Psoas muscle (tissue), 8 donors: ENCODE data around the gene AXDND1. TPM values are rescaled to one million over a fixed set of nuclear protein-coding genes. Genes with fewer than 3 reads are reported as not detected.
"Not testable (repeated sequence)": the region's sequence is repeated elsewhere in the genome, so short reads cannot be mapped to it uniquely, and the experiment has no call there.

ENCODE experiments used
- ATAC-seq, 4 donors: fragments of 200-7000 bp; cut with Tn5 transposase; one replicate each; pipeline ENCODE4 v1.9.1; 2020; ENCODE audit warnings: moderate library complexity in 3 of 4, mild to moderate bottlenecking in 2 of 4
- DNase-seq, 2 donors: peaks; one replicate each; pipeline ENCODE4 v3.0.0-alpha.2; 2020
- H3K27ac ChIP-seq: fragments of 200-600 bp; one replicate; pipeline ENCODE4 v1.8.0; 2022
- H3K27me3 ChIP-seq, 3 donors: fragments of 200-600 bp in 1 of 3; one replicate each; pipeline versions ENCODE4 v1.6.1 to v1.8.0; 2013 to 2022; ENCODE audit warnings: low read length in 2 of 3, mild to moderate bottlenecking in 2 of 3, moderate library complexity in 1 of 3; ENCODE audit not compliant: insufficient read depth in 3 of 3
- H3K36me3 ChIP-seq, 2 donors: fragments of 200-600 bp in 1 of 2; one replicate each; pipeline versions ENCODE4 v1.6.1 to v1.8.0; 2013 to 2022; ENCODE audit warnings: low read depth in 1 of 2, mild to moderate bottlenecking in 1 of 2, moderate library complexity in 1 of 2; ENCODE audit not compliant: insufficient read depth in 1 of 2
- H3K4me1 ChIP-seq: fragments of 200-600 bp; one replicate; pipeline ENCODE4 v1.8.0; 2022
- H3K4me3 ChIP-seq: fragments of 200-600 bp; one replicate; pipeline ENCODE4 v1.8.0; 2022; ENCODE audit warnings: mild to moderate bottlenecking
- H3K9me3 ChIP-seq: fragments of 200-600 bp; one replicate; pipeline ENCODE4 v1.8.0; 2022
- WGBS, 3 donors: extraction: QIAGEN DNeasy Blood & Tissue Kit; methylation state at CpG; one replicate each; pipeline versions ENCODE4 v1.1.6 to v1.1.7; 2013; 5-methylcytosine and 5-hydroxymethylcytosine counted together
- intact Hi-C, 2 donors: fragments of 100-400 bp; cut with DNase I; formaldehyde crosslinking; loops; one replicate each; pipeline versions ENCODE4 v1.11.0 to v1.14.2; 2022
- polyA plus RNA-seq, 3 donors: library from polyadenylated mRNA; stranded (reverse); fragments of 200-250 nt; gene quantifications; one replicate each; pipeline ENCODE4 v1.2.3, GENCODE V29; 2013
- total RNA-seq, 4 donors: library from RNA; stranded (reverse); fragmentation: NEBNext Ultra II Directional in 2 of 4; extraction: Animal tissue kit (Norgen Biotek cat#: 25700) in 2 of 4; gene quantifications; one replicate each; pipeline versions ENCODE4 v1.2.1 to v1.2.4, GENCODE V29; 2021 to 2023
- TF ChIP-seq, protein P1 (sequence below): fragments of 200-600 bp; IDR thresholded peaks from one replicate; pipeline ENCODE4 v1.8.0; 2022; ENCODE audit warnings: antibody characterized with exemption
- donor health status: healthy with polysubstance abuse.
- donor health status: DM: no; HTN: no; CAD: no; lungs with moderate emphysema.
- donor health status: Bipolar disorder and iron deficiency.
- donor health status: healthy.
- donor health status: DM: yes; HTN: yes; CAD: no.
- donor health status: DM: no; HTN: no; CAD: no.
- donor health status: DM: no; HTN: no; CAD: no.
- donor health status: DM: yes; HTN: yes; CAD: no.

The AXDND1 gene
- total and polyA plus RNA-seq, 7 donors = 0.09 to 0.18 TPM; not detected in 5

DNA sequence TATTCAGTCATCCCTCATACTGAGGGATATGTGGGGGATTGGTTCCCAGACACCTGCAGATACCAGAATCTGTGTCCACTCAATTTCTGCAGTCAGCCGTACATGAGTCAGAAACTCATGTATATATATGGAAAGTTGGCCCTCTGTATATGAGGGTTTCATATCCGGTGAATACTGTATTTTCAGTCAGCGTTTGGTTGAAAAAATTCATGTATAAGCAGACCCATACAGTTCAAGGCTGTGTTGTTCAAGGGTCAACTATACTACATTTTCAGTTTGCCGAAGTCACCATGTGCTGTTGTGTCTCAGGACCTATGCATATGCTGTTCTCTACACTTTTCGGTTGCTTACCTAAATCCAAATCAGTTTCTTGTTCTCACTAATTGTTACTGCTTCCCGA lies 10.5 kb downstream of the AXDND1 start:
- Histone ChIP-seq H3K36me3 (no peaks in the 10 kb centered on the region), H3K4me1 (no peaks in the 10 kb centered on the region), H3K27me3 (no peaks in the 10 kb centered on the region), H3K27ac (no peak overlapping the region), H3K4me3 (no peak overlapping the region), H3K9me3 (no peaks in the 10 kb centered on the region)
- DNase-seq (no peak), ATAC-seq (no peak)
- intact Hi-C loops = no loop called here
- TF ChIP-seq, protein P1, sequence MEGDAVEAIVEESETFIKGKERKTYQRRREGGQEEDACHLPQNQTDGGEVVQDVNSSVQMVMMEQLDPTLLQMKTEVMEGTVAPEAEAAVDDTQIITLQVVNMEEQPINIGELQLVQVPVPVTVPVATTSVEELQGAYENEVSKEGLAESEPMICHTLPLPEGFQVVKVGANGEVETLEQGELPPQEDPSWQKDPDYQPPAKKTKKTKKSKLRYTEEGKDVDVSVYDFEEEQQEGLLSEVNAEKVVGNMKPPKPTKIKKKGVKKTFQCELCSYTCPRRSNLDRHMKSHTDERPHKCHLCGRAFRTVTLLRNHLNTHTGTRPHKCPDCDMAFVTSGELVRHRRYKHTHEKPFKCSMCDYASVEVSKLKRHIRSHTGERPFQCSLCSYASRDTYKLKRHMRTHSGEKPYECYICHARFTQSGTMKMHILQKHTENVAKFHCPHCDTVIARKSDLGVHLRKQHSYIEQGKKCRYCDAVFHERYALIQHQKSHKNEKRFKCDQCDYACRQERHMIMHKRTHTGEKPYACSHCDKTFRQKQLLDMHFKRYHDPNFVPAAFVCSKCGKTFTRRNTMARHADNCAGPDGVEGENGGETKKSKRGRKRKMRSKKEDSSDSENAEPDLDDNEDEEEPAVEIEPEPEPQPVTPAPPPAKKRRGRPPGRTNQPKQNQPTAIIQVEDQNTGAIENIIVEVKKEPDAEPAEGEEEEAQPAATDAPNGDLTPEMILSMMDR = no peak
- 86 to 90% (median 89%) methylated on average over 6 of the region's 6 CpGs for WGBS, 3 donors

DNA sequence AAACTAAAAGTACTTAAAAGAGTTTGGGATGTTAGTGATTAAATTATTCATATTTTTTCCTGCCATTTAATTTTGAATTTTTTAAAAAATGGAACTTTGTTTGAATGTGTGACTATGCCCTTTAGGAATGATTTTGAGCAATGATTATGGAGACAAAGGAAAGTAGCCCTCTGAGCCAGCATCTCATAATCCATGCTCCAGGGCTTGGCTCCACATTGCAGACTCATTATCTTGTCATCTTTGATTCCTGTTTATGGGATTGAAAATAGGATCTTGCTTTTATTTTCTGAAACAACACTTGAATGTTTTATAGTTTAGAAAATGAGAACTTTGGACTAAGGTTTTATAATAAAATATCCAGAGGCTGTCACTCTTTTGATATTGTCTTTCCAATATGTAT lies 14.5 kb downstream of the AXDND1 start:
- H3K4me1 ChIP-seq = no peaks in the 10 kb centered on the region
- no peaks in the 10 kb centered on the region for H3K36me3 ChIP-seq
- intact Hi-C loops = no loop called here
- DNase-seq = no peak
- H3K9me3 ChIP-seq = no peaks in the 10 kb centered on the region
- TF ChIP-seq, protein P1 = no peak
- H3K27ac ChIP-seq = no peak overlapping the region
- no peak overlapping the region for H3K4me3 ChIP-seq
- ATAC-seq = no peak
- H3K27me3 ChIP-seq = no peaks in the 10 kb centered on the region

DNA sequence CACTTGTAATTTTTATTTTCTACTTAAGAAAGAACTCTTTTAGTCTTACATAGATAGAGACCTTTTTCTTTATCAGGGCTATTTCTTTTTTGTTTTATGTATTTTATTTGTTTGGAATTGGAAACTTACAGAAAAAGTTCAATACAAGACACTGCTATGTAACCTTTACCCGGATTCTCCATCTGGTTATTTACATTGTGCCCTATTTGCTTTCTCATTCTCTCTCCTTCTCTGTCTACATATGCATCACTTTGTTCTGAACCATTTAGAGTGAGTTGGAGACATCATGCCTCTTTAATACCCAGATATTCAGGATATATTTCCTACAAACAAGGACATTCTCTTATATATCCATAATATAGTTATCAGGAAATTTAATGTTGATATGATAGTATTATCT lies 18.3 kb downstream of the AXDND1 start:
- H3K36me3 ChIP-seq = no peaks in the 10 kb centered on the region
- intact Hi-C loops = no loop called here
- no peaks in the 10 kb centered on the region for H3K4me1 ChIP-seq
- H3K9me3 ChIP-seq = no peaks in the 10 kb centered on the region
- WGBS, 3 donors = 77 to 100% (median 91%) methylated on average over 1 of the region's 1 CpG
- H3K27ac ChIP-seq = no peak overlapping the region
- no peak for ATAC-seq
- TF ChIP-seq, protein P1 = no peak
- DNase-seq = no peak
- no peak overlapping the region for H3K4me3 ChIP-seq
- H3K27me3 ChIP-seq = no peaks in the 10 kb centered on the region

DNA sequence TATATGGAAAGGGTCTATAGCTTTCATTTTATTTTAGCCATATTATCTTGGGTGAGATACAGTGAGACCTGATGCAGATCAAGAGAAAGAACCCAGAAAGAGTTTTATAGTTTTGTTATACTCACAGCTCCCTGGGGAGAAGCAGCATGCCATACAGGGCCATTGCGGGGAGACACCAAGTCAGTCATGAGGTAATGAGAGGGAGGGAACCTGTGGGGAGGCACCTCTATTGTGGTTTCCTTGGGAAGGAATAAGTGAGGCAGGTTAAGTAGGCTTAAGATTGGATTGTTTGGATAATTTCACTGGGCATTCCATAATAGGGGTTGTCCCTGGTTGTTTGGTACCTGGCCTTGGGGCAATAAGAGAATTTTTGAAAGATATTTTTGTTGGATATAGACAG lies 19.7 kb downstream of the AXDND1 start:
- intact Hi-C loops = no loop called here
- no peak overlapping the region for H3K4me3 ChIP-seq
- H3K27me3 ChIP-seq = no peaks in the 10 kb centered on the region
- no peaks in the 10 kb centered on the region for H3K9me3 ChIP-seq
- 76 to 84% (median 77%) methylated on average over 1 of the region's 1 CpG for WGBS, 3 donors
- no peak overlapping the region for H3K27ac ChIP-seq
- TF ChIP-seq, protein P1 = no peak
- H3K36me3 ChIP-seq = no peaks in the 10 kb centered on the region
- no peak for DNase-seq
- no peaks in the 10 kb centered on the region for H3K4me1 ChIP-seq
- no peak for ATAC-seq

DNA sequence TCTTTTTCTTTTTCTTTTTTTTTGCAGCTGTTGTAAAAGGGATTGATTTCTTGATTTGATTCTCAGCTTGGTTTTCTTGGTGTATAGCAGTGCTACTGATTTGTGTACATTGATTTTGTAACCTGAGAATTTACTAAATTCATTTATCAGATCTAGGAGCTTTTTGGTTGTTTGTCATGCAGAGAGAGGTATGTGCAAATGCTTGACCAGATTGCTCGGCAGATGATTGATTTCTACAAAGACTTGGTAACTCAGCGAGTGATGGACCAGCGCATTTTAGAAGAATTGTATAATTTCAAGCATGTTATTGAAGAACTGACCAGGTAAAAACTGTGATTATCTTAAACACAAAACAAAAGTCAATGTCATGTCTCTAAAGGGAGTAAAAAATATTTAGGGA lies 27.9 kb downstream of the AXDND1 start:
- 94 to 95% (median 94%) methylated on average over 3 of the region's 3 CpGs for WGBS, 3 donors
- H3K4me1 ChIP-seq = no peaks in the 10 kb centered on the region
- no peaks in the 10 kb centered on the region for H3K9me3 ChIP-seq
- ATAC-seq = no peak
- no peaks in the 10 kb centered on the region for H3K27me3 ChIP-seq
- no peak overlapping the region for H3K4me3 ChIP-seq
- no peaks in the 10 kb centered on the region for H3K36me3 ChIP-seq
- no peak overlapping the region for H3K27ac ChIP-seq
- intact Hi-C loops = no loop called here
- TF ChIP-seq, protein P1 = no peak
- no peak for DNase-seq

DNA sequence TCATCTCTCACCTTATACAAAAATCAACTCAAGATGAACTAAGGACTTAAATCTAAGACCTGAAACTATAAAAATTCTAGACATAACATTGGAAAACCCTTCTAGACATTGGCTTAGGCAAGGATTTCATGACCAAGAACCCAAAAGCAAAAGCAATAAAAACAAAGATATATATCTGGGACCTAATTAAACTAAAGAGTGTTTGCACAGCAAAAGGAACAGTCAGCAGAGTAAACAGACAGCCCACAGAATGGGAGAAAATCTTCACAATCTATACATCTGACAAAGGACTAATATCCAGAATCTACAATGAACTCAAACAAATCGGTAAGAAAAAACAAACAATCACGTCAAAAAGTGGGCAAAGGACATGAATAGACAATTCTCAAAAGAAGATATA lies 33.6 kb downstream of the AXDND1 start:
- H3K27me3 ChIP-seq, H3K4me3 ChIP-seq, H3K9me3 ChIP-seq, H3K36me3 ChIP-seq, ATAC-seq, intact Hi-C loops, H3K4me1 ChIP-seq, H3K27ac ChIP-seq, DNase-seq: not testable (repeated sequence)
- WGBS, 3 donors = 90 to 98% (median 95%) methylated on average over 2 of the region's 2 CpGs

DNA sequence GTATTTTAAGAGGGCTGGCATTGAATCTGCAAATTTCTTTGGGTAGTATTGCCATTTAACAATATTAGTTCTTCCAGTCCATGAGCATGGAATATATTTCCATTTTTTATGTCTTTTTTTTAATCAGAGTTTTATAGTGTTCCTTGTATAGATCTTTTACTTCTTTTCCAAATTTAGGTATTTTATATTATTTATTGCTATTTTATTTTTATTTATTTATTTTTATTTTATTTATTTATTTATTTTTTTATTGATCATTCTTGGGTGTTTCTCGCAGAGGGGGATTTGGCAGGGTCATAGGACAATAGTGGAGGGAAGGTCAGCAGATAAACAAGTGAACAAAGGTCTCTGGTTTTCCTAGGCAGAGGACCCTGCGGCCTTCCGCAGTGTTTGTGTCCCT lies 52.0 kb downstream of the AXDND1 start:
- not testable (repeated sequence) for DNase-seq

DNA sequence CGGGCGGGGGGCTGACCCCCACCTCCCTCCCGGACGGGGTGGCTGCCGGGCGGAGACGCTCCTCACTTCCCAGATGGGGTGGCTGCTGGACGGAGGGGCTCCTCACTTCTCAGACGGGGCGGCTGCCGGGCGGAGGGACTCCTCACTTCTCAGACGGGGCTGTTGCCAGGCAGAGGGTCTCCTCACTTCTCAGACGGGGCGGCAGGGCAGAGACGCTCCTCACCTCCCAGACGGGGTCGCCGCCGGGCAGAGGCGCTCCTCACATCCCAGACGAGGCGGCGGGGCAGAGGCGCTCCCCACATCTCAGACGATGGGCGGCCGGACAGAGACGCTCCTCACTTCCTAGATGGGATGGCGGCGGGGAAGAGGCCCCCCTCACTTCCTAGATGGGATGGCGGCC lies 52.9 kb downstream of the AXDND1 start:
- H3K4me3 ChIP-seq, H3K27me3 ChIP-seq, H3K36me3 ChIP-seq, H3K4me1 ChIP-seq, intact Hi-C loops, H3K27ac ChIP-seq, DNase-seq, H3K9me3 ChIP-seq, ATAC-seq: not testable (repeated sequence)
- 85 to 90% (median 88%) methylated on average over 13 to 24 of the region's 32 CpGs for WGBS, 3 donors

More for the DNA sequence above, 52.0 kb downstream of the AXDND1 start:
- 80 to 100% (median 83%) methylated on average over 1 of the region's 3 CpGs for WGBS, 3 donors
- H3K27ac ChIP-seq, H3K9me3 ChIP-seq, intact Hi-C loops, H3K4me1 ChIP-seq, H3K4me3 ChIP-seq, H3K36me3 ChIP-seq, ATAC-seq, H3K27me3 ChIP-seq: not testable (repeated sequence)
